PC-9 (cell line): ENCODE data around the gene MMP21. TPM values are rescaled to one million over a fixed set of nuclear protein-coding genes. Genes with fewer than 3 reads are reported as not detected.

Experiments
- BruUV-seq: library from RNA; stranded (reverse); fragments of 400-500 nt; replicated peaks from 2 replicates; lab custom pipeline; 2021; lab: Mats Ljungman, UMichigan
- CTCF ChIA-PET: fragments of 300-600 bp; sonication (Branson Sonifier 250); formaldehyde crosslinking; loops from one replicate; lab custom pipeline; 2022; ENCODE audit warnings: antibody characterized with exemption; lab: Charles Lee
- POLR2A ChIA-PET: fragments of 300-600 bp; sonication (Branson Sonifier 250); formaldehyde crosslinking; loops from one replicate; lab custom pipeline; 2022; ENCODE audit warnings: antibody characterized with exemption; ENCODE audit not compliant: unreplicated experiment; lab: Charles Lee
- DNase-seq, 2 experiments: peaks; one replicate each; pipeline versions ENCODE4 v3.0.0 to v3.0.0-alpha.2; 2015 to 2022; ENCODE audit warnings: mixed read lengths in 1 of 2
- H2AFZ ChIP-seq: fragments of 200-600 bp; sonication (generic); 2 replicates; pipeline ENCODE4 v1.8.1; 2017; ENCODE audit warnings: antibody characterized with exemption
- H3F3A ChIP-seq: fragments of 200-600 bp; sonication (generic); 2 replicates; pipeline ENCODE4 v1.8.1; 2017; ENCODE audit warnings: antibody characterized with exemption, mild to moderate bottlenecking, low read depth; ENCODE audit not compliant: insufficient read depth
- H3K27ac ChIP-seq: fragments of 200-600 bp; sonication (generic); 2 replicates; pipeline ENCODE4 v1.6.1; 2016; ENCODE audit warnings: mixed run types
- H3K27me3 ChIP-seq: fragments of 200-600 bp; sonication (generic); 2 replicates; pipeline ENCODE4 v1.6.1; 2016; ENCODE audit warnings: low read depth, mixed run types; ENCODE audit not compliant: insufficient read depth
- H3K36me3 ChIP-seq: fragments of 200-600 bp; sonication (generic); 2 replicates; pipeline ENCODE4 v1.6.1; 2016; ENCODE audit warnings: low read depth, mixed run types
- H3K4me1 ChIP-seq: fragments of 200-600 bp; sonication (generic); replicated peaks from 2 replicates; pipeline ENCODE4 v1.6.1; 2016; ENCODE audit warnings: mixed run types; ENCODE audit not compliant: insufficient read depth
- H3K4me2 ChIP-seq: fragments of 200-600 bp; sonication (generic); 2 replicates; pipeline ENCODE4 v1.6.1; 2017; ENCODE audit warnings: mixed run types
- H3K4me3 ChIP-seq: fragments of 200-600 bp; sonication (generic); 2 replicates; pipeline ENCODE4 v1.6.1; 2016; ENCODE audit warnings: mixed run types
- H3K79me2 ChIP-seq: fragments of 200-600 bp; sonication (generic); 2 replicates; pipeline ENCODE4 v1.6.1; 2017; ENCODE audit warnings: low read depth, mixed run types
- H3K9me2 ChIP-seq: fragments of 200-600 bp; sonication (generic); 2 replicates; pipeline ENCODE4 v1.8.1; 2017; ENCODE audit warnings: mild to moderate bottlenecking; ENCODE audit not compliant: insufficient read depth
- H3K9me3 ChIP-seq: fragments of 200-600 bp; sonication (generic); 2 replicates; pipeline ENCODE4 v1.8.1; 2016; ENCODE audit warnings: low read depth; ENCODE audit not compliant: insufficient read depth
- H4K20me1 ChIP-seq: fragments of 200-600 bp; sonication (generic); 2 replicates; pipeline ENCODE4 v1.8.1; 2017; ENCODE audit not compliant: insufficient read depth
- CTCF ChIP-seq: fragments of 200-600 bp; sonication (generic); conservative IDR thresholded peaks from 2 replicates; pipeline ENCODE4 v1.6.1; 2017; ENCODE audit warnings: mixed run types, antibody characterized with exemption, mild to moderate bottlenecking, moderate library complexity
- EZH2 ChIP-seq: fragments of 200-600 bp; sonication (generic); IDR thresholded peaks from 2 replicates; pipeline ENCODE4 v1.8.0; 2017; ENCODE audit warnings: antibody characterized with exemption, low read depth
- intact Hi-C: fragments of 100-400 bp; cut with micrococcal nuclease; formaldehyde crosslinking; loops from one replicate; pipeline ENCODE4 v1.10.0; 2022; ENCODE audit not compliant: unreplicated experiment
- total RNA-seq: library from RNA; stranded (reverse); gene quantifications from 2 replicates; pipeline ENCODE4 v1.2.3, GENCODE V29; 2021

MMP21 gene
- total RNA-seq, 1 experiment from 2014 or later, result not detected

- Histone ChIP-seq H3K27ac (no peak overlapping the region), H3K4me2 (no peak overlapping the region), H3F3A (no peaks in the 10 kb centered on the region), H3K9me3 (no peaks in the 10 kb centered on the region), H3K4me3 (no peak overlapping the region), H3K9me2 (no peaks in the 10 kb centered on the region), H3K79me2 (no peaks in the 10 kb centered on the region), H3K36me3 (peaks cover 8% of the 10 kb centered on the region; the same call in 1 of the 2 replicates), H3K4me1 (no peaks in the 10 kb centered on the region), H2AFZ (no peak overlapping the region), H3K27me3 (no peaks in the 10 kb centered on the region), H4K20me1 (no peaks in the 10 kb centered on the region)
- BruUV-seq, result no TSS peak
- TF ChIP-seq EZH2 (no peak), CTCF (no peak)
- POLR2A ChIA-PET, result no interaction called here
- intact Hi-C loops, result no loop called here
- CTCF ChIA-PET, result no interaction called here
- no peak for DNase-seq
These were observed 35.6 kb upstream of the MMP21 start for GRCh38 chr10:125811251-125811650.

- H2AFZ ChIP-seq, result no peak overlapping the region
- no peaks in the 10 kb centered on the region for H3K27me3 ChIP-seq
- POLR2A ChIA-PET, result interaction anchor here (0.7 kb wide), 1 partner anchor 560 kb away, joined by 3 read pairs; no protein-coding TSS in a partner anchor
- H3F3A ChIP-seq, result no peaks in the 10 kb centered on the region
- no TSS peak for BruUV-seq
- intact Hi-C loops, result no loop called here
- no peak overlapping the region for H3K4me2 ChIP-seq
- TF ChIP-seq EZH2, result no peak
- no peak for TF ChIP-seq CTCF
- H3K4me3 ChIP-seq, result no peak overlapping the region
- no peaks in the 10 kb centered on the region for H3K4me1 ChIP-seq
- CTCF ChIA-PET, result no interaction called here
- H4K20me1 ChIP-seq, result no peaks in the 10 kb centered on the region
- no peak for DNase-seq
- H3K9me3 ChIP-seq, result no peaks in the 10 kb centered on the region
- no peaks in the 10 kb centered on the region for H3K9me2 ChIP-seq
- H3K79me2 ChIP-seq, result no peaks in the 10 kb centered on the region
- H3K27ac ChIP-seq, result no peak overlapping the region
- H3K36me3 ChIP-seq, result peaks cover 8% of the 10 kb centered on the region; the same call in 1 of the 2 replicates
These were observed 32.4 kb upstream of the MMP21 start for GRCh38 chr10:125808047-125808446.

- Histone ChIP-seq H3K27ac (no peak overlapping the region), H3F3A (no peaks in the 10 kb centered on the region), H3K27me3 (no peaks in the 10 kb centered on the region), H3K4me1 (no peaks in the 10 kb centered on the region), H3K9me2 (no peaks in the 10 kb centered on the region), H2AFZ (no peak overlapping the region), H3K4me2 (no peak overlapping the region), H3K79me2 (no peaks in the 10 kb centered on the region), H3K4me3 (no peak overlapping the region), H3K36me3 (no peaks in the 10 kb centered on the region), H4K20me1 (no peaks in the 10 kb centered on the region), H3K9me3 (no peaks in the 10 kb centered on the region)
- intact Hi-C loops, result no loop called here
- no peak for DNase-seq
- ChIA-PET CTCF (no interaction called here), POLR2A (no interaction called here)
- BruUV-seq, result no TSS peak
- no peak for TF ChIP-seq EZH2
These were observed 27.1 kb upstream of the MMP21 start for GRCh38 chr10:125802739-125803138.

GRCh38 chr10:125802131-125802530 is 26.5 kb upstream of the MMP21 start:
- H3K27ac ChIP-seq, result no peak overlapping the region
- CTCF ChIA-PET, result no interaction called here
- no peaks in the 10 kb centered on the region for H3K79me2 ChIP-seq
- no peaks in the 10 kb centered on the region for H3K36me3 ChIP-seq
- no TSS peak for BruUV-seq
- POLR2A ChIA-PET, result no interaction called here
- no peak for DNase-seq
- no peaks in the 10 kb centered on the region for H3K9me3 ChIP-seq
- H2AFZ ChIP-seq, result no peak overlapping the region
- intact Hi-C loops, result no loop called here
- no peaks in the 10 kb centered on the region for H3K27me3 ChIP-seq
- H3K9me2 ChIP-seq, result no peaks in the 10 kb centered on the region
- H3K4me3 ChIP-seq, result no peak overlapping the region
- TF ChIP-seq CTCF (no peak), EZH2 (no peak)
- H3K4me1 ChIP-seq, result no peaks in the 10 kb centered on the region
- H3K4me2 ChIP-seq, result no peak overlapping the region
- no peaks in the 10 kb centered on the region for H3F3A ChIP-seq
- no peaks in the 10 kb centered on the region for H4K20me1 ChIP-seq
